Loucy (cell line): ENCODE data around the gene ZNF611.
"Not testable (repeated sequence)": the region's sequence is repeated elsewhere in the genome, so short reads cannot be mapped to it uniquely, and the experiment has no call there.

Source experiments
- H2AFZ ChIP-seq: fragments of 200-600 bp; sonication (generic); 2 replicates; pipeline ENCODE4 v1.6.0; 2016; ENCODE audit warnings: antibody characterized with exemption, mild to moderate bottlenecking, low read length, moderate library complexity
- H3F3A ChIP-seq: fragments of 200-600 bp; 2 replicates; pipeline ENCODE4 v1.6.0; 2016; ENCODE audit warnings: antibody characterized with exemption, low read depth, mild to moderate bottlenecking
- H3K27me3 ChIP-seq: fragments of 200-600 bp; sonication (generic); 2 replicates; pipeline ENCODE4 v1.6.1; 2014; ENCODE audit warnings: low read length, mild to moderate bottlenecking; ENCODE audit not compliant: insufficient read depth, poor library complexity, severe bottlenecking
- H3K36me3 ChIP-seq: fragments of 200-600 bp; sonication (generic); 2 replicates; pipeline ENCODE4 v1.6.1; 2016; ENCODE audit warnings: low read length; ENCODE audit not compliant: insufficient read depth
- H3K4me1 ChIP-seq: fragments of 200-600 bp; sonication (generic); 2 replicates; pipeline ENCODE4 v1.5.1; 2014; ENCODE audit warnings: low read length, mild to moderate bottlenecking; ENCODE audit not compliant: insufficient read depth, poor library complexity, severe bottlenecking
- H3K4me2 ChIP-seq: fragments of 200-600 bp; sonication (generic); 2 replicates; pipeline ENCODE4 v1.6.0; 2014; ENCODE audit warnings: antibody characterized with exemption, low read length, low read depth, mild to moderate bottlenecking; ENCODE audit not compliant: poor library complexity, severe bottlenecking
- H3K4me3 ChIP-seq: fragments of 200-600 bp; sonication (generic); 2 replicates; pipeline ENCODE4 v1.5.1; 2014; ENCODE audit warnings: low read length, mild to moderate bottlenecking, mixed read lengths; ENCODE audit not compliant: poor library complexity, severe bottlenecking
- H3K79me2 ChIP-seq: fragments of 200-600 bp; sonication (generic); 2 replicates; pipeline ENCODE4 v1.6.1; 2014; ENCODE audit warnings: low read length; ENCODE audit not compliant: insufficient read depth
- H3K9ac ChIP-seq: fragments of 200-600 bp; sonication (generic); 2 replicates; pipeline ENCODE4 v1.6.0; 2014; ENCODE audit warnings: mild to moderate bottlenecking, low read depth, low read length, moderate library complexity; ENCODE audit not compliant: poor library complexity, severe bottlenecking
- H3K9me2 ChIP-seq: fragments of 200-600 bp; sonication (generic); replicated peaks from 2 replicates; pipeline ENCODE4 v1.6.1; 2016; ENCODE audit warnings: low read depth, low read length, mixed read lengths
- H3K9me3 ChIP-seq: fragments of 200-600 bp; sonication (generic); 2 replicates; pipeline ENCODE4 v1.6.1; 2014; ENCODE audit warnings: mild to moderate bottlenecking, antibody characterized with exemption, low read length, low read depth; ENCODE audit not compliant: insufficient read depth
- H4K20me1 ChIP-seq: fragments of 200-600 bp; sonication (generic); 2 replicates; pipeline ENCODE4 v1.6.0; 2014; ENCODE audit warnings: antibody characterized with exemption, low read length, mild to moderate bottlenecking; ENCODE audit not compliant: insufficient read depth, poor library complexity, severe bottlenecking
- CTCF ChIP-seq: fragments of 200-600 bp; sonication (generic); conservative IDR thresholded peaks from 2 replicates; pipeline ENCODE4 v1.5.1; 2014; ENCODE audit warnings: mild to moderate bottlenecking, antibody characterized with exemption, low read length
- EZH2phosphoT487 ChIP-seq: fragments of 200-600 bp; IDR thresholded peaks from 2 replicates; pipeline ENCODE4 v1.6.1; 2018; ENCODE audit warnings: antibody characterized with exemption, mild to moderate bottlenecking, moderate library complexity, borderline replicate concordance

ZNF611 gene

GRCh38 chr19:52742516-52742915 lies 7.7 kb upstream of the ZNF611 start:
- Histone ChIP-seq H3K9ac (no peak overlapping the region), H3K79me2 (no peaks in the 10 kb centered on the region), H4K20me1 (no peaks in the 10 kb centered on the region), H2AFZ (peak overlapping the region; percentile 30; the same call in 1 of the 2 replicates), H3K4me1 (peaks cover 5% of the 10 kb centered on the region), H3F3A (no peaks in the 10 kb centered on the region), H3K9me3 (no peaks in the 10 kb centered on the region), H3K4me2 (peak overlapping the region; percentile 28), H3K4me3 (no peak overlapping the region), H3K9me2 (no peaks in the 10 kb centered on the region), H3K36me3 (no peaks in the 10 kb centered on the region), H3K27me3 (no peaks in the 10 kb centered on the region)
- TF ChIP-seq CTCF (no peak), EZH2phosphoT487 (no peak)

GRCh38 chr19:52741951-52742485 lies 7.2 kb upstream of the ZNF611 start:
- TF ChIP-seq CTCF, result no peak
- no peak for TF ChIP-seq EZH2phosphoT487
- H3K9me3 ChIP-seq, result no peaks in the 10 kb centered on the region
- no peaks in the 10 kb centered on the region for H4K20me1 ChIP-seq
- no peak overlapping the region for H3K4me3 ChIP-seq
- peak overlapping the region; percentile 28 for H3K4me2 ChIP-seq
- H2AFZ ChIP-seq, result peak overlapping the region; percentile 30; the same call in 1 of the 2 replicates
- no peaks in the 10 kb centered on the region for H3K79me2 ChIP-seq
- H3F3A ChIP-seq, result no peaks in the 10 kb centered on the region
- H3K9ac ChIP-seq, result no peak overlapping the region
- peaks cover 5% of the 10 kb centered on the region for H3K4me1 ChIP-seq
- no peaks in the 10 kb centered on the region for H3K27me3 ChIP-seq
- H3K36me3 ChIP-seq, result no peaks in the 10 kb centered on the region
- H3K9me2 ChIP-seq, result no peaks in the 10 kb centered on the region

GRCh38 chr19:52741371-52741770 lies 6.5 kb upstream of the ZNF611 start:
- H3K36me3 ChIP-seq, H3K4me1 ChIP-seq, H3K27me3 ChIP-seq, H3F3A ChIP-seq, H3K4me3 ChIP-seq, H3K9ac ChIP-seq, H3K9me2 ChIP-seq, H3K9me3 ChIP-seq, H3K4me2 ChIP-seq, H3K79me2 ChIP-seq, H4K20me1 ChIP-seq, H2AFZ ChIP-seq: not testable (repeated sequence)

GRCh38 chr19:52739576-52739975 lies 4.7 kb upstream of the ZNF611 start:
- no peaks in the 10 kb centered on the region for H3K9me2 ChIP-seq

More at GRCh38 chr19:52739576-52739975, 4.7 kb upstream of the ZNF611 start:
- Histone ChIP-seq H3K36me3 (no peaks in the 10 kb centered on the region), H3K4me2 (no peak overlapping the region), H4K20me1 (no peaks in the 10 kb centered on the region), H3K27me3 (no peaks in the 10 kb centered on the region), H3K4me1 (peaks cover 5% of the 10 kb centered on the region), H2AFZ (no peak overlapping the region), H3K4me3 (no peak overlapping the region), H3K9ac (no peak overlapping the region), H3K9me3 (no peaks in the 10 kb centered on the region), H3F3A (no peaks in the 10 kb centered on the region), H3K79me2 (peaks cover 2% of the 10 kb centered on the region)
- TF ChIP-seq EZH2phosphoT487, result no peak
- TF ChIP-seq CTCF, result no peak
